Stimulated activated CD8-positive, alpha-beta memory T cell treated with anti-CD3 and anti-CD28 coated beads, Interleukin-12 subunit alpha, Interleukin-12 subunit beta, amount 100 ng/mL, for 1 hour (primary cell): ENCODE measurements around the gene ZNHIT1.

Experiments
- DNase-seq: peaks from one replicate; pipeline ENCODE4 v3.0.0-alpha.2; 2020; ENCODE audit warnings: low read depth

Gene ZNHIT1

DNA sequence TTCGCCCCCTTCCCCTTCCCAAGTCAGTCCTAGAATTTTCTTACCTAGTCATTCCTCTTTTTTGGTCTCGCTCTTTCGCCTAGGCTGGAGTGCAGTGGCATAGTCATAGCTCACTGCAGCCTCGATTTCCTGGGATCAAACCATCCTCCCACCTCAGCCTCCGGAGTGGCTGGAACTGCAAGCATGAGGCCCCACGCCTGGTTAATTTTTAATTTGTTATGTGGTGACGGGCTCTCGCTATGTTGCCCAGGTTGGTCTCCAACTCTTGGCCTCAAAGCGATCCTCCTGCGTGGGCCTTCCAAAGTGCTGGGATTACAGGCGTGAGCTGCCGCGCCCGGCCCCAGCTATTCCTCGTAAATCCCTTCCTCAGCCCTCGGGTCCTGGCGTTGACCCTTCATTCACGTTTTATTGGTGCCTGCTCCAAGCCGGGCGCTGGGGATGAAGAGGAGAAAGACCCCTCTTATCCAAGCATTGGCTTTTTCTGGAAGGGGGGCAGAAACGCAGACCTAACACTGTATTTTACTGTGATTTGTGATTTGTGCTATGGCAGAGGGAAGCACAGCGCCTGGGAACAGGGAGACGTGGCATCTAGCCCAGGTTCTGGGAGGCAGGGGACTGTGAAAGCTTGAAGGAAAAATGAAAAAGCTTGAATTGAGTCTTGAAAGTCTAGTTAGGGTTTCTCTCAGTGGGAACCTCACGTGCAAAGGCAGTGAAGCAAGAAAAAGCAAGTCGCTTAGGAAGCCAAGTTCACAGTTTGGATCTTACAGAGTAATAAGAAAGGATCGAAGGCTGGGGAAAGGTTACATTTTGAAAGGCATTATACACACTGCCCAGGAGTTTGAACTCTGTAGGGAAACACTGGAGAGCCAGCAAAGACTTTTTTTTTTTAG, 516 bp downstream of the ZNHIT1 start:
- DNase-seq: no peak

DNA sequence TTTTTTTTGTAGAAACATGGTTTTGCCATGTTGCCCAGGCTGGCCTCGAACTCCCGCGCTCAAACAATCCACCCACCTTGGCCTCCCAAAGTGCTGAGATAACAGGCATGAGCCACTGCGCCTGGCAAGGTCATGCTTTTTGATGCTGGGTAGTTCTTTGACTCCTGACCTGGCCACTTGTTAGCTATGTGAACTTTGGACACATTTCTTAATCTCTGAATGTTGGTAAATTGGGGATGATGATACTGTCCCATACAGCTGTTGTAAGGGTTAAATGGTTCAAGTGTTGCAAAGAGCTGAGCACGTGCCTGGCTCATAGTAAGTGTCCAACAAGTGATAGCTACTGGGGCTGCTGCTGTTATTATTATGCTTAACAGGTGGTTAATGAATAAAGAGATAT, 2.3 kb downstream of the ZNHIT1 start:
- no peak for DNase-seq

DNA sequence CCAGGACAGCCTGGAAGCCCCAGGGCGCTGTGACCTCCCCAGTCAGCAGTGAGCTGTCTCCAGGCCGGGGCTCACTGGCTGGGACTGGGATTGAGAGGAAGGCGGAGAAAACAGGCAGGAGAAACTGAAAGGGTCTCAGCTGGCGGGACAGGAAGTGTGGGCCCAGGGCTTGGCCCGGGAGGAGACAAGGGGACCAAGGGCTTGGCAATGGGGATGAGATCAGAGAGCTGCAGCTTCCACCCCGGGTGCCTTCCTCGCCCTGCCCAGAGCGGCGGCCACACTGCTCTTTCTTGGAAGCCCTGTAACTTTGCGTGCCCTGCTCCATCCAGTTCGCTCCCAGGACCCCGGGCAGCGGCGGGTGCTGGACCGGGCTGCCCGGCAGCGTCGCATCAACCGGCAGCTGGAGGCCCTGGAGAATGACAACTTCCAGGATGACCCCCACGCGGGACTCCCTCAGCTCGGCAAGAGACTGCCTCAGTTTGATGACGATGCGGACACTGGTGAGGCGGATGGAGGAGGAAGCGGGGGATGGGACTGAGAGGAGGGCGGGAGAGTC, 4.4 kb downstream of the ZNHIT1 start:
- DNase-seq: no peak

GRCh38 chr7:101223528-101223927, 5.6 kb downstream of the ZNHIT1 start:
- no peak for DNase-seq

DNA sequence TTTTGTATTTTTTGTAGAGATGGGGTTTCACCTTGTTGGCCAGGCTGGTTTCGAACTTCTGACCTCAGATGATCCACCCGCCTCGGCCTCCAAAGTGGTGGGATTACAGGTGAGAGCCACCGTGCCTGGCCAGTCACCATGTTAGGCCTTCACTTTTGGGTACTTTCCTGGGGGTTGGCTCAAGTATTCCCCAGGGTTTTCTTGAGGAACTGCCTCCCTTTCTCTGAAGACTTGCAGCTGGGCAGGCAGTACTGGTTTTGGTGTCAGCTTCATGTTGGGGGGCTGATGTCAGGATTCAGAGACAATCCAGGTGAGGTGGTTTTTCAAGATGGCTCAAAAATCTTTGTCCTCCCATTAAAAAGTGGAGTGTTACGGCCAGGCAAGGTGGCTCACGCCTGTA, 7.7 kb downstream of the ZNHIT1 start:
- DNase-seq: no peak

DNA sequence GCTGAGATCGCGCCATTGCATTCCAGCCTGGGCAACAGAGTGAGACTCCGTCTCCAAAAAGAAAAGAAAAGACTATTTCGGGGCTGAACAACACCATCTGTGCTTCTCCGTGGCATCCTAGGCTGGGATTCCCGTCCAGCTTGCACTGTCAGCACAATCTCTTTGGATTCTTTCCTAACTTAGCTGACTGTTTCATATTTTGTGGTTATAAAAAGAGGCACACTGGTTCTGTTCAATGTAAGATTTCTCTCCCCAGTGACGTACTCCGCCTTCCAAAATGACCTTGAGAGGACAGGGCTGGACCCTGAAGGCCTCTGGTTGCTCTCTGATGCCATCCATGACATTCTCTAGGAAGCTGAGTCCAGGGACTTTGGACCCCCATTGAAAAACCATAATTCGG, 8.8 kb downstream of the ZNHIT1 start:
- no peak for DNase-seq

- no peak for DNase-seq
These were observed 13.7 kb downstream of the ZNHIT1 start for GRCh38 chr7:101231644-101232043.

DNA sequence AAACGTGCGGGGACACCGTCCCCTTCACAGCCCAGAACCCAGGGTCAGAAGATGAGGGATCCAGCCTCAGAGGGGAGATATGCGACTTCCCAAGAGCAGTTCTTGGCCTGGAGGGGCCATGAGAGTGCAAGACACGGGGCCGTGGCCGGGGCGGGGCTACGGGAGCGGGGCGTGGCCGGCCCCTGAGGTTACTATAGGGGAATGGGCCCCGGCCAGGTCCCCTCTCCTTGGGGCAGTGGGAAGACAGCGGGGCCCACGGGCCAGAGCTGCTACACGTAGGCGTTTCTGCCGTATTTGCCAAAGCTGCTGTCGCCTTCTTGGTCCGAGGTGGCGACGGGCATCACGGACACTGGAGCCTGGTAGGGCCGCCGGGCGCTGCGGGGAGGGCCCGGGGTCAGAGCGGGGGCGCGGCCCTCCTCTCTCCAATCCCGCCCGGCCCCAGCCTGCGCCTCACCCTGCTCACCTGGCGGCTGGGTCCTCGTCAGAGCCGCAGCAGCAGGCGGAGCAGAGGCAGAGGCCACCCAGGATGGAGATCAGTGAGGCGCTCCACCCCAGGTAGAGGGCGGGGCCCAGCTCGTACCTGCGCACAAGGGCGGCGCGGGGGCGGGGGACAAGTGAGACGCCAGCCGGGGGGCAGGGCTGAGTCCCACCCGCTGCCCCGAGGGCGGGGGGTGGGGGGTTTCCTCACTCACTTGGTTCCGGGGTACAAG, 14.3 kb downstream of the ZNHIT1 start:
- DNase-seq: no peak

DNA sequence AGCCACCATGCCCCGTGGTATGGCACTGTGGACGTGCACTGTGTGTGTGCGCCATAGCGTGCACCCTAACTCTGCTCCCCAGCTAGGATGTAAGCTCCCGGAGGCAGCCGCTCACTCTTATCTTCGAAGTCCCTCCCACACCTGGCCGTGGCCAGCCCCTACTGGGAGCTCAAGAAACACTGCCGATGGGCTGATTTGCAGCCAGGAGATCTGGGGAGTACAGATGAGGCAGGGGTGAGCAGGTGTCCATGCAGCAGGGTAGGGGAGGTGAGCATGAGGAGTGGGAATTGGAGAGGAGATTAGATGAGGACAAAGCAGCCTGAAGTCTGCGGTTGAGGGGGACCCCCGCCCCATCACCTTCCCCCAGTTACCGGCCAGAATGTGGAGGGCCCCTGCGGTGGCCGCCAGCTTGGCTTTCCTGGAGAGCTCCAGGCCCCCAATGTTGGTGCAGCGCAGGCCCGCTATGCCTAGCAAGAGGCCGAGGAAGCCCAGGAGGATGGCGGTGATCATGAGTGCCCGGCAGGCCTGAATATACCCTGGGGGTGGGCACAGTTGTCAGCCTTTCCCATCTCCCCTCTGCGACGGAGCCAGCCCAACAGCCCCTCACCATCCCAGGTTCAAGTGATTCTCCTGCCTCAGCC, 16.1 kb downstream of the ZNHIT1 start:
- DNase-seq: no peak

DNA sequence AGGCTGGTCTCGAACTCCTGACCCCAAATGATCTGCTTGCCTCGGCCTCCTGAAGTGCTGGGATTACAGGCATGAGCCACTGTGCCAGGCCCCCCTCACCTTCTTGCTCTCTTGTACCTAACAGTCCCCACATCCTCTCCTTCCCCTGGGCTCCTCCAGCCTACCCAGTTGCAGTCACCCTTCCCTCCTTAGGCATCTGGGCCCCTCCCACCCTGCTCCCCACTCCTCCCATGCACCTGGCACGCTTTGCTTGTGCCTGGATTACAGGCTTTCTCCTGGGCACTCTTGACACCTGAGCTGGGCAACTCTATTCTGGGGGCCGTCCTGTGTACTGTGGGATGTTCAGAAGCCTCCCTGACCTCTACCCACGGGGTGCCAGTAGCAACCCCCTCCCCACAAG, 16.7 kb downstream of the ZNHIT1 start:
- no peak for DNase-seq

- DNase-seq: no peak
These were observed 17.1 kb downstream of the ZNHIT1 start for GRCh38 chr7:101235050-101235449.

DNA sequence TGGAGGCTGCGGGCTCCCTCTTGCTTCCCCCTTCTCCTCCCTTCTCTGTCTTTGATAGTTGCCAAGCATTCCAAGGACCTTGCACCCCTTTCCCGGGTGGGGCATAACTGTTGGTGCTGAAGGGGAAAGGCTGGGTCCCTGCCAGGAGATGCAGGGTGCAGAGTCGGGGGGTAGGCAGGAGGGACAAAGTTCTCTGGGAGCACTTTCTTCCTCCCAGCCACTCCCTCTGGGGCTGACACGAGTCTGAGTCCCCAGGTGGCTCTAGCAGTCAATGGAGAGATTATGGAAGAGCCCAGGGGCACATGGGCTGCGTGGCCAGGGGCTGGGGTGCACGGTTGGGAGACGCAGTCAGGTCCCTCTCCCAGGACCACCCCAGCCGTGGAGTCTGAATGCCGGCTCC, 17.6 kb downstream of the ZNHIT1 start:
- no peak for DNase-seq

DNA sequence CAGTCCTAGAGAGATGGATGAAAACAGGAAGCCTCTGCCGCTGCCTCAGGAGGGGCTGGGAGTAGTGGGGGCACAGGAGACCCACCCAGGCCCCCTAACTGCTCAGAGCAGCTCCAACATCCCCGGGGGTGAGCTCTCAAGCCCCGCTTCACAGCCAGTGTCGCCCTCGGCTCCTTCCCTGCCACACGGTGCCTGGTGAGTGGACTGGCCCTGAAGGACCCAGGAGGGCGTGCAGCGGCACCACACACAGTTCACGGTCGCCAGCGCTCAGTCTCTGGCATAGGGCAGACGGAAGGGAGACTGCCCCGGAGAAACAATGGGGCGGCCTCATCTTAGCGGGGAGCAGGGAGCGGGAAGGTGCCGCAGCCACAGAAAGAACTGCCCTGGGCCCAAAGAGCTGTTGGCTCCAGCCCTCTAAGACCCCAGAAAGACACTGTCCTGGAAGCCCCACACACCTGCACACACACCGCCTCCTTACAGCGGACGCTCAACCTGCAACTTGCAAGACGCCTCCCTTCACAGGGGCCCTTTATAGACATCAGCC, 18.4 kb downstream of the ZNHIT1 start:
- no peak for DNase-seq

DNA sequence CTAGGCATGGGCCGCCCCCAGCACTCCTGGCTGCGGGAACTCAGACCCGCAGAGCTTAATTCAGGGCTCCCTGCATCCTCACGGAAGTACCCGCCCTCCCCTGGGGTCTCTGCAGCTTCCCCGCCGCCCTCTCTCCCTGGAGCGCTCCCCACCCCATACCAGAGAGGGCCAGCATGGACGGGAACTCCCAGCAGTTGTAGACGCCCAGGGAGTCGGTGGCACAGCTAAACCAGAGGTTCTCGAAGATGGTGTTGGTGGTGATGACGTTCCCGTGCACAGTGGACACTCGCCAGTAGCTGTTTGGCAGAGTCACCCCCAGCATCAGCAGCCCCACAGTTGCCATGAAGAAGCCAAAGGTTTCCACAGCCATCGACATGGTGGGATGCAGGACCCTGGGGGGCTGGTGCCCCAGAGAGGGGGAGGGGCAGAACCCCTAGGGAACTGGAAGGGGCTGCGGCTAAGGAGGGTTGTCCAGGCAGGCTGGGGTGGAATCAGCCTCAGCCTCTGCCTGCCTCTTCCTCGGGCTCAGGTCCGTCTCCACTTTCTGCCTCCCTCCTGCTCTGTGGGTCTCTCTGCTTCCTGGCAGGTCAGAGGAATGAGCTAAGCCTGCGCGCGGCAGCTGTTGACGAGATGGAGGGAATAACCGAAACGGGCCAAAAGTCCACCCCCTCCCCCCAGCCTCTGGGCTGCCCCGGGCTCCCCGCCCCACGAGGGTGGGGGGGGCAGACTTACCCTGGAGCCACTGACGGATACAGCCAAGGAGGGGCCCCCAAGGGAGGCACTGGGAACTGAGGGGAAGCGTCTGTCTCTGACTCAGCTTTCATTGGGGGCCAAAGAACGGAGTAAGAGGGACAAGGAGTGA, 19.5 kb downstream of the ZNHIT1 start, which contains the start of gene CLDN15:
Gene CLDN15 (minus strand): TSS at position 597 of the 862 bp plus-strand sequence. CDS start 221 bp downstream, at position 376.
- DNase-seq: no peak

DNA sequence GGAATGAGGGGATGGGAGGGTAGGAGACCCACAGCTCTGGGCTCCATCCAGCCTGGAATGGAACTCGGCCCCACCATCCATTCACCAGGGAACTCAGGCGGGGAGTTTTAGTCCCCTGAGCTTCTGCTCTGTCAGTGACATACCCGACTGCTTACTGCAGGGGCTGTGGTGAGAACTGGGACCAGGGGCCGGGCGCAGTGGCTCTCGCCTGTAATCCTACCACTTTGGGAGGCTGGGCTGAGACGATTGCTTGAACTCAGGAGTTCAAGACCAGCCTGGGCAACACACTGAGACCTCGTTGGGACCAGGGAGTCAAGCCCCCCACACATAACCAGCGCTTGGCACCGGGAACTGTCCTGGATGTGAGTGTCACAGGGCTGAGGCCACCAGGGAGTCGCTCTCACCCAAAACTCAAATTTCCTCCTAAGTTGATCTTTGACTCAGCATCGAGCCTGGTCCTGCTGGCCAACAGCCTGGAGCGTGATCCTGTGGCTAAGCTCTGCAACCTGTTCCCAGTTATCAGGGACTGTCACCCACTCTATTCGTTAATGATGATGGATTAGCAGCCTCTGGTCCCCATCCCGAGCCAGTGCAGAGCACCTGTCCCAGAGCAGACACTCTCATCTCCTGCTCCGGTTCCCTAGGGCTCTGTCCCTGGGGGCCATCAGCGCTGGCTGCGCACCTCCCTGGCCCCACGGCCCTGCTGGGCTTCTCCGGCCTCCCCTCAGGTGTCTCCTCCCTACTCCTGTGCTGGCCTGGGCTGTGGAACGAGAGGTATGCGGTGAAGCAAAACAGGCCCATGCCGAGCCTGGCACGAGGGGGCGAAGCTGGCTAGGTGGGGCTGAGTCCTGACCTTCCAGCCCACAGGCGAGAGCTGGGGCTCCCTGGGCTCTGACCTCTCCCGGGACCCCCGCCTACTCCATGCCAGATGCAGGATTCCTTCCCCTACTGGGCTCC, 20.5 kb downstream of the ZNHIT1 start:
- DNase-seq: no peak

DNA sequence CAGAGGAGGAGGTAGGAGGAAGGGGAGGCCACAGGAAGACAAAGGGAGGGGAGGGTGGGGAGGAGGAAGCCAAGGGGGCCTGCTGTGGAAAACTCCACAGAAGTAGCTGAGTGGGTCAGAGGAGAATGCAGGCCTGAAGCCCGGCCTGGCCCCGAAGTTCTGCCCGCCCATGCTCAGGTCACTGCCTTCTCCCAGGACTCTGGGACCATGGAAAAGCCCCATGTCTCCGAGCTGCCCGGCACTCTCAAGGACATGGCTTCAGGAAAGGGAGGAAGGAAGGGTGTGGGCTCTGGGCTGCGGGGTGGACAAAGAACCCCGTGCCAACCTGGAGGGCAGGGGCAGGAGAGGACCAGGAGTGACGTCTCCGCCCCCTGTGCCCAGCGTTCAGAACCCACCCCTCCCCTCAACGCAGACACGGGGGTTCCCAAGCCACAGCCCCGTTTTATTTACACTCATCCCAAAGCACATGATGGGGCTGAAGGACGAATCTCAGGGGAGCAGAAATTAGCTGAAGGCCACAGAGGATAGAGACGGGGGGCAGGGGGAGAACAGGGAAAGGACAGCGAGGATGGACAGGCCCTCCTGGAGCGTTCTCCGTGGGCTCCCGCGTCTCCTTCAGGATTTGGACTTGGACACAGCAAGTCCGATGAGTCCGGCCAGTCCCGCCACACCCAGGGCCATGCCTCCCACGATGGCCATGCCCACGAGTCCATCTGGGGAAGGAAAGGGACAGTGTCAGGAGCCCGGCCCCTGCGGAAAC, 21.4 kb downstream of the ZNHIT1 start:
- no peak for DNase-seq

DNA sequence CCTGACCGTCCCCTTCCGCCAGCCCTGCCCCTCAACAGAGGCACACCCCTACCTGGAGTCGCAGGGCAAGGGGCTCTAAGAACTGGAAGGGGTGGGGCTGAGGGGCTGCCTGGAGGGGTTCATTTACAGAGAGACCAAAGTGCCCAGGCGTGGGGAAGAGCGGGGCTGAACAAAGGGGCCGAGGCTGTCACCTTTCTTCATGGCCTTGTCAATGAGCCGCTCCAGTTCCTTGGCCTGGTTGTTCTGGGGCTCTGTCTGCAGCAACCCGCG, 21.9 kb downstream of the ZNHIT1 start:
- no peak for DNase-seq

GRCh38 chr7:101240226-101241014, 22.5 kb downstream of the ZNHIT1 start:
- DNase-seq: no peak

GRCh38 chr7:101241015-101241363, 23.0 kb downstream of the ZNHIT1 start:
- no peak for DNase-seq
